ENCODE results near the gene TSTD1.

- TF ChIP-seq YY1 (IDR thresholded peaks at IDR 0.05; ENCODE audit: extremely low read depth, insufficient replicate concordance, low read depth, low read length) (no peak), CTCF (IDR thresholded peaks at IDR 0.05 in 2 of 3, conservative IDR thresholded peaks at IDR 0.05 in 1 of 3; ENCODE audit: borderline replicate concordance in 1 of 3, insufficient read depth in 1 of 3, low read depth in 2 of 3, low read length in 2 of 3) (no peak), ELF1 (IDR thresholded peaks at IDR 0.05; ENCODE audit: borderline replicate concordance, low read depth) (no peak), POLR2A (IDR thresholded peaks at IDR 0.05; ENCODE audit: borderline replicate concordance, extremely low read depth, insufficient read depth, insufficient read length) (no peak), MAX (IDR thresholded peaks at IDR 0.05) (no peak), RAD21 (IDR thresholded peaks at IDR 0.05; ENCODE audit: low read depth) (no peak), ZNF274 (IDR thresholded peaks at IDR 0.05; ENCODE audit: low read depth, low read length) (no peak), ZFX (IDR thresholded peaks at IDR 0.05) (no peak), SRF (IDR thresholded peaks at IDR 0.05; ENCODE audit: low read depth) (no peak), REST (IDR thresholded peaks at IDR 0.05; ENCODE audit: low read depth) (no peak), EZH2phosphoT487 (IDR thresholded peaks at IDR 0.05; ENCODE audit: borderline replicate concordance) (no peak), POLR2AphosphoS5 (IDR thresholded peaks at IDR 0.05; ENCODE audit: low read depth, low read length) (no peak)
These were observed 30.5 kb upstream of the TSTD1 start for GRCh38 chr1:161069241-161069640.
